NCI-H1105 treated with DMSO at 0.1 percent for 48 hours (cell line): Measurements from ENCODE around the gene STPG3.

Experiments used
- DNase-seq: peaks from one replicate; lab custom pipeline; 2025; lab: John Stamatoyannopoulos, UW

STPG3 gene

DNA sequence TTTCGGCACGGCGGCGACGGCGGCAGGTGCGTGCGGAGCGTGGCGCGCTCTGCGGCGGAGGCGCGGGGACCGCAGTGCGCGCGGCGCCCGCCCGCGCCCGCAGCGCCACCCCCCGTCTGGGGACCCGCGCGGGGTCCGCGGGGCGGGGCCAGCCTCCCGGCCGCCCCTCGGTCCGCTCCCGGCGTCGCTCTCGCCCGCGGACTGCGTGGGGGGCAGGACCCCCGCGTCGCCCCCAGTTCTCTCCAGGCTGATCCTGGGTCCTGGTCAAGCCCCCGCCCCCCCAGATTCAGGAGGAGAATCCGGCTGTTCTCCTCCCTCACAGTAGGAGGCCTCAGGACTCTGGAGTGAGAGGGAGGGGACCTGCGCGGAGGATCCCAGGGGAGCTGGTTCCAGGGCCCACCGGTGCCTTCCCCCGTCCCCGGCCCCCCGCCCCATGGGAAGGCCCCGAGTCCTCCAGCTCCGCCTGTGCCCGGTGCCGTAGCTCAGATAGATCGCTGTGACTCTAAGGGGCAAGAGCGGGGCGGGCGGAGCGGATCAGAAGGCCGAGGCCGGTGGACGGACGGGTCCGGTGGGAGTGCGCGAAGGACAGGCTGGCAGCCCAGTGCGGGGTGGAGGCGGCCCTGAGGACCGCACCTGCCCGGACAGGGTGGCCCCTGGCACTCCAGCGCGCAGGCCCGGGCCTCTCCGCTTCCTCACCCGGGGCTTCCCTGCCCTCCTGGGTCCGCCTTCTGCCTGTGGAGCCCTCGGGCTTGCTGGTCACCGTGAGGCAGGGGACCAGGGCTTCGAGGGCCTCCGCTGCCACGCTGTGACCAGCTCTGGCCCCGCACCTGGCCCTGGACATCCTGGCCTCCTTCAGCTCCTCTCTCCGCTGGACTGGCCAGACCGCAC, 28.7 kb upstream of the STPG3 start, which contains the start of gene RNF208:
TSS of gene RNF208 (minus strand) at position 51 of the 888 bp plus-strand sequence. CDS start 1,028 bp downstream, outside the sequence.
- DNase-seq = no peak

DNA sequence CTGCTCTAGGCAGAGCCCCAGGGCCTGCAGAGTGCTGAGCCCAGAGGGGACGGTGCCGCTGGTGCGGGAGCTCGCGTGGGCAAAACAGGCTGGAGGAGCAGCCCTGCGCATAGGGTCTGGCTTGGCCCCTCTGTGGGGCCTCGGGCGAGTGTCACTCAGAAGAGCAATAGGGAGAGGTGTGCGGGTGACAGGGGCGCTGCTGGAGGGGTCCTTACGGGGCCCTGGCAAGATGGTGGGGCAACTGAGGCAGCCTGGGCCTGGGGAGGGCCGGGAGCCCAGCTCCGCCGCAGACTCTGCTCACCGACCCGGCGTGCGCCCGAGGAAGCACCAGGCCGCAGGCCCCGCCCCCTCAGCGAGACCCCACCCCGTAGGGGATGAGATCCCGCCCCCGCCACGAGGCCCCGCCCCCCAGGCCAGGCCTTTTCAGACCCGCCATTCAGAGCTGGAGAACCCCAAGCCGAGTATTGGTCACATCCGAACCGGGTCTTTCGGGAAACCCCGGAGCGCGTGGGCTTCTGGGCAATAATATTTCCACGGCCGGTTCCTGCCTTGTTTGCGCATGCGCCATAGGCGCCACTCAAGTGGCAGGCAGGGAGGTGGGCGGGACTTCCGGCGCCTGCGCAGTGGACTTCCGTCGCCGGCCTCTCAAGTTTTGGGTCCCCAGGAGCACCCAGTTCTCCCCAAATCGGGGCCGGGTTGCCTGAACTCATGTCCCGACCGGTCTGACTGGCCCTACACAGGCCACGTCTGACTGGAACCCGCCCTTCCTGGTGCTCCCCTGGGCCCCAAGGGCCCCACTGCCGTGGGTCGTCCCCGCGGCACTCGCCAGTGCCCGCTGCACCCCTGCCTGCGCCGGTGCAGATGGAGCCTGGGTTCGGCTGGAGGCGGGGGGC, 27.8 kb upstream of the STPG3 start:
- peak; percentile 91 for DNase-seq

DNA sequence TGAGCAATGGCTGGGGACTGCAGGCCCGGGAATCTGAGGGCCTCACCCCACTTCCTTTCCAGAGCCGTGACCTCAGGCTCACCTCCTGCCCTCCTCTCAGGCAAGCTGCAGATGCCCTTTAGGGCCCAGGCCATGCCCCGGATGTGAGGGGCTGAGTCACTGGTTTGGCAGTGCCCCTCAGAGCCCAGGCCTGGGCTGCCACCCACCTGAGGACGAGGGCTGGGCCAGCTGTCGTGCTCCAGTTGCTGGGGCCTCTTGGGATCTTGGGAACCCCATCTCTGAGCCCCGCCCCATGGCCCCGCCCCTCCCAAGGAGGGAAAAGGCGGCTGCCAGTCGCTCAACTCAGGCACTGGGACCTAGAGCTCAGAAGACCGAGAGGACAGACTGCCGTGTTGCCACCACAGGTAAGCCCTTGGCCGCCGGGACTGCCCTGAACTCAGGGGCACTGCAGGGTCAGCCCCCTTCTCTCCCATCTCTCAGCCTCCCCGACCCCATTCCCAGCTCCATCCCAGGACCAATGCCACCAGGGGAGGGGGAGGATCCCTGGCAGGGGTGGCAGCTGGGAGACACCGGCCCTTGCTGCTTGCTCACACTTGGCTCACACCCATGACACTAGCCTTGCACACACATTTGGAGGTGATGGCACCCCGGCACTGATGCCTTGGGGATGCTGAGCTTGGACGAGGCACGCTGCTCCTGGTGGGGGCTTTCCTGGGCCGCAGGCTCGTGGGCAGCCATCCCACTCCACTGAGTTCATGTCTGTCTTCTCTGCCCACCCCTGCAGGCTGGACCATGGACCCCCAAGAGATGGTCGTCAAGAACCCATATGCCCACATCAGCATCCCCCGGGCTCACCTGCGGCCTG, 26.0 kb upstream of the STPG3 start, which contains the start of gene CYSRT1:
TSS of gene CYSRT1 (plus strand) at position 345 of the 865 bp plus-strand sequence. CDS start at position 793, 448 bp downstream.
- no peak for DNase-seq

DNA sequence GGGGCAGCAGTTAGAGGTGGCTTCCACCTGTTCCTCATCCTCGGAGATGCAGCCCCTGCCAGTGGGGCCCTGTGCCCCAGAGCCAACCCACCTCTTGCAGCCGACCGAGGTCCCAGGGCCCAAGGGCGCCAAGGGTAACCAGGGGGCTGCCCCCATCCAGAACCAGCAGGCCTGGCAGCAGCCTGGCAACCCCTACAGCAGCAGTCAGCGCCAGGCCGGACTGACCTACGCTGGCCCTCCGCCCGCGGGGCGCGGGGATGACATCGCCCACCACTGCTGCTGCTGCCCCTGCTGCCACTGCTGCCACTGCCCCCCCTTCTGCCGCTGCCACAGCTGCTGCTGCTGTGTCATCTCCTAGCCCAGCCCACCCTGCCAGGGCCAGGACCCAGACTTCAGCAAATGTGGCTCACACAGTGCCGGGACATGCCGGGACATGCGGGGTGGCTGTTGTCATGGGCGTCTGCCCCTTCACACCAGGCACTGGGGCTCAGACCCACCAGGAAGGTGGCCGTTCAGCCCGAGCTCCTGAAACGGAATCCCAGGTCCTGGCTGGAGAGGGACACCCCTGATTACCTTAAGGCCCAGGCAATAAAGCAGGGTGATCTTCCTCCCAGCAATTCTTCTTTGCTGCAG, 25.3 kb upstream of the STPG3 start:
- no peak for DNase-seq

DNA sequence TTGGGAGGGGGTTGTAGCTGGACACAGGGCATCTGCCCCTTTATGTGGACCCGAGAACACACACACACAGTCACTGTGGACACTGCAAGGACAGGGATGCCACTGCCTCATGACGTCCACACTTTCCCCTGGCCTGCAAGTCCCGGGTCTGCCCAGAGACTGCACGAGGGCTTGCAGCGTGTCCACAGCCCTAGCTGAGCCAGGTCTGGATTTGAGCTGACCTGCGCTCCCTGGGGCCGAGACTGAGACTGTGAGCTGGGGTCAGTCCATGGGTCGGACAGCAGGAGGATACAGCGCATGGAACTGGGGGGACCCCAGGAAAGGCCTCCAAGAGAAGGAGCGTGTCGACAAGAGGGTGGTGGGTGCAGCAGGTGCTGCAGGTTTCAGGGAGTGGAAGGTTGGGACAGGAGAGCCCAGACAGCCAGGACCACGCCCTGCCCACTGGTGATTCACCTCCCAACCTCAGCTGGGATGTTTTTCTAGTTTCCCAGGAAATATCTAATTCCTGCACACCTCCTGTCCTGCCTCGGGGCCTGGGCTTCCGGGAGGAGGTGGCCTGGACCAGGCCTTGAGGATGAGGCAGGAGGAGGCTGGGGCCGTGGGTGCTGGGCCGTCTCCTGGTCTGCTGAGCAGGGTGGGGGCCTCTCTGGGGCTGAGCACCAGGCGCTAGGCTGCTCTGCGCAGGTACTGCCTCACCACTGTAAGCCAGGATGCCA, 24.6 kb upstream of the STPG3 start:
- no peak for DNase-seq

DNA sequence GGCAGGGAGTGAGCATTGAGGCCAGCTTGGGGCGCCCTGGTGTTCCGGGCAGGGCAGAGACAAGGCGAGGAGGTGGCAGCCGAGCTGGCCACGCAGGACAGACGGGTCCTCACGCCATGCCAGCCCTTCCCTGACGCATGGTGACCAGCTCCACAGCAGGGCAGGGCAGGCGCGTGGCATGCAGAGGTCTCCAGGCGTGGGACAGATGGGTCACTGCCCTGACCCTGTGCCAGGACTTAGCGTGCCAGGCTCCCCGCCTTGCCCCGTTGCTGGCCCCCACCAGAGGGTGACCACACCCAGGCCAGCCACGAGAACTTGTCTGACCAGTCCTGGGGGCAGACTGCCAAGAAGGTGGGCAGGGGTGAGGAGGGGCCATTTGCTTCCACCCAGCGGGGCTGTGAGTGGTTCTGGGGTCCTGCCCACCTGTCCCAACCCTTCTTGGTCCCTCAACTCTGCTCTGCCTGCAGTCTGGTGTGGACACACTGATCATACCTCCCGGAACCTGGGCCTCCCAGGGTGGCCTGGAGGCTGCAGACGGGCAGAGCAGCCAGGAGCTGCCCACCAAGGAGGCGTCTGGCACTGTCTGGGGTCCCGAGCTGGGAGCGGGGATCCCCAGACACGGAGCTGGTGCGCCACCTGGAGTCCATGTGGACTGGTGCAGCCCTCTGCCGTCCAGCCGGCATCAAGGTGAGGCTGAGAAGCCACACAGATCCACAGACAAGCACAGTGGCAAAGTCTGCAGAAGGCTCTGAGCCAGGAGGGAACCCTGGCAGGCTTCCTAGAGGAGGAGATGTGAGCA, 23.8 kb upstream of the STPG3 start, which contains the start of gene RNF224:
TSS of gene RNF224 (plus strand) at position 449 of the 799 bp plus-strand sequence. CDS start 834 bp downstream, outside the sequence.
- peak; percentile 54 for DNase-seq

DNA sequence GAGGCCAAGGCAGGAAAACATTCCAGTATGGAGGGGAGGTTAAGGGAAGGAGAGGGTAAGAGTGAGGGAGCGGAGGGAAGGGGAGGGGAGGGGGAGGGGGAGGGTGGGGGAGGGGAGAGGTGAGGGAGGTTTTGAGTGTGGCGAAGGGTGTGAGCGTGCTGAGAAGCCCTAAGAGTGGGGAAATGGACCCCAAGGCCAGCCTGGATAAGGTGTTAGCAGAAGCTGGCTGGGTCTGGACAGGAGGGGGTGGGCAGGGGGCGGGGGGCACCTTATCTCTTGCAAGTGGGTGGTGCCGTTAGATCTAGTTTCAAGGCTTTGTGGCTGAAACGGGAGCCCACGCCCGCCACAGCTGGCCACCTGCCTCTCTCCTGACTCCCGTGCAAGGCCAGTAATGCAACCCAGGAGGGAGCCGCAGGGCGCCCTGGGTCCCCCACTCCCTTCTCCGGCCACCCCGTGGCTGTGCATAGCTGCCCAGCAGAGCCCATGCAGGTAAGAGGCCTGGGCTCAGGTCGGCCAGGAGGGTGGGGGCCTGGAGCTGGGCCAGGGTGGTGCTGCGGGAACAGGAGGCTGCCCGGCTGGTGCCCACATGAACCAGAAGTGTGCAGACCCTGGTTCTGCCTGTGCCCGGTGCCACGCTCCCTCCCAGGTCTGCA, 23.1 kb upstream of the STPG3 start:
- no peak for DNase-seq

DNA sequence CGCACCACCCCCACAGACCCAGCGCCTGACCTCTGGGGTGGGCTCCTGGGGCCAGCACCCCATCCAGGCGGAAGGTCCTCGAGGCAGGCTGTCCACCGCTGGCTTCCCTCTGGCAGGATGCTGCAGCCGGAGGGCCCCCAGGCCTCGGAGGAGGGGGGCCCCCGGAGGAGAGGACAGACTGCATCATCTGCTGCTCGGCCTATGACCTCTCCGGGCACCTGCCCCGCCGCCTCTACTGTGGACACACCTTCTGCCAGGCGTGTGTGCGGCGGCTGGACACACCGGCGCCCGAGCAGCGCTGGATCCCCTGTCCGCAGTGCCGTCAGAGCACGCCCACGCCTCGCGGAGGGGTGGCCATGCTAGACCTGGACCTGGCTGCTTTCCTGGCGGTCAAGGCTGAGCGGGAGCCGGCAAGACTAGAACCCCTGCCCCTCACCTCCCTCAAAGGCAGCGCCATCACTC, 22.5 kb upstream of the STPG3 start:
- DNase-seq = no peak

DNA sequence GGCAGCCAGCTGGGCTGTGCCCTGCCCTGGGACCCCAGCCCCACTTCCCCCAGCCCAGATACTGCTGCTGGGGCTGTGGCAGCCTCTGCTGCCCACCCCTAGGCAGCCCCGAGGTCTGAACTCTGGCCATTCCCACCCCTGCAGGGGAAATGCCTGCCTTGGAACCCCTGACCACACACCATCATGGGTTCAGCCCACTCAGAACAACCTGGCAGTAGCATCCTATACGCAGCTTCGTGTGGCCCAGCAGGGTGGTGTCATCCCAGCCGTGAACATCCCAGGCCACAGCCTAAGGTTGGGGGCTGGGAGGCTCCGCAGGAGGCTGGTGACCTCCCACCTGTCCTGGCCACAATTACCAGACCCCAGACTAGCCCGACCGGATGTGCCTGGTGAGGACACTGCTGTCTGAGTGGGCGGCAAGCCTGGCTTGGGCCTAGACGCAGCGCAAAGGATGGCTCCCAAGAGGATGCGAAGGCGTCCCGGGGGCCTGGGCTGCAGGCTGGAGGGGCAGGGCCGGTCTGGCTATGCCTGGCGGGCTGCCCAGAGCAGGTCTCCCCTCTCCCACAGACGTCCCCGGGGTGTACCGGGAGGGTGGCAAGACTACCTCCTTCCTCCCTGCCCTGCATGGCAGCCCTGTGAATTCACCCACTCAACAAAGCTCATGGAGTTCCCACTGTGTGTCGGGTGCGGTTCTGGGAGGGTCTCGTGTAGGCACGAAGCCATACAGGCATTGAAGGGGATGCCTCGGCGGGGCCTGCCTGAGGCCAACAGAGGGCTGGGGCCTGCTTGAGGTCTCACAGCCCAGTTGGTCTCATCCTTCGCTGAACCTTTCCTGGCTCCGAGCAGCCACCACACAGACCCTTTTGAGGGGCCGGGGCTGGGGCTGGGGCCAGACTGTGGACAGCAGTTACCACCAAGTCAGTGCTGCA, 21.9 kb upstream of the STPG3 start:
- no peak for DNase-seq

DNA sequence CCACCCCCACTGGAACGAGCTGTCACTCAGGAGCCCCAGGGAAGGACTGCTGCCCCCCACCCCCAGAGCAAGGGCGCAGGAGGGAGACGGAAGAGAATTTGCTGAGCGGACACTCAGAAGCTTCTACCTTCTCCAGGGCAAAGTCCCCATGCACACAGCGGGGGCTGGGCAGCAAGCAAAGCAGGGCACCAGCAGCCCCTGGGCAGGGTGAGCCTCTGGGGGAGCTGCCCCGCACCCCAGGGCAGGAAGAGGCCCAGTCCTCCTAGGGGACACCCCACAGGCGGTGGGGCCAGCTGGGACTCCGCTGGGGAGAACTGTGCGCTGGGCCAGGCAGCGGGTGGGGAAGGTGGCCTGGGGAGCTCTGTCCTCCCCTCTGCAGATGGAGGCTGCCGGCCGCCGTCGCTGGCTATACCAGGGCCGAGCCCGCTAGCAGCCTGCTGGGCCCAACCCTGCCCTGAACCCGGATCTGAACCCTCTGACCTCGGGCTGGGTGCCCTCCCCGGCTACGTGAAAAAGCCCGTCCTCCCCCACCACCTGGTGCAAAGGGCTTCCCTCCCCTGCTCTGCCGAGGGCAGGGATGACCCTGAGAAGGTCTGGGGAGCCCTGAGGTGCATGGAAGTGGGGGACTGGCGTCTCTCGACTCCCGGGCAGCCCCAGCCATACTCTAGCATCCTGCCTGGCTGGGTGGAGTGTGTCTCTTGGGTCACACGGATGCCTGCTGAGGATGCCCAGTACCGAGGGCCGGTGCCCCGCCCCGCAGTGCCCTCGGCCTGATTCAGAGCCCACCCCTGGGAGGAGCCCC, 21.0 kb upstream of the STPG3 start:
- no peak for DNase-seq

DNA sequence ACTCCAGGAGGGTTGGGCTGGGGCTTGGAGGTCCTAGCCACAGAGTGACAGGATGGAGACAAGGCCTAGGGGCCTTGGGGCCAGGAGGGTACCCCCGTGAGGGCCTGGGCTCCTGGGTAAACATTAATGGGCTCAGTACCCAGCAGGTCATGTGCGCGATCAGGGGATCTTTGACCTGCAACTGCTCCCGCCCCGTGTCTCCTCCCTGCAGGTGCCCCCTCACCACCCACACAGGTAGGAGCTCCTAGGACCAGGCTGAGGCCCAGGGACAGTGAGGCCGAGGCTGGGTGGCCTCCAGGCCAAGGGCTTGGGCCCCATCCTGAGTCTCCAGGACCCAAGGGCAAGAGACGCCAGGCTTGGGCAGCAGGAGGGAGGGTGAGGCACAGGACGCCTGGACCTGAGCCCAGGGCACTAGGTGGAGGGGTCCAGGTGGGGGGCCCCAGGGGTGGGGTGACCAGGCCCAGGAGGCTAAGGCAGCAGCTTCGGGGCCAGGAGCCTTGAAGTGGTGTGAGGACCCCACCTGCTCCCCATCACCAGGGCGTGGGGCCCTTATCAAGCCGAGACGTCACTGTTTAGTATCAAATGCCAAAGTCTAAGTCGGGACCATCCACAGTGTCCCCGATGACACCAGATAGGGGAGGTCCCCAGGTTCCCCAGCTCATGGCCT, 20.2 kb upstream of the STPG3 start, which contains the start of gene SLC34A3:
TSS of gene SLC34A3 (plus strand) at position 197 of the 667 bp plus-strand sequence. CDS start 802 bp downstream, outside the sequence.
- DNase-seq = no peak

DNA sequence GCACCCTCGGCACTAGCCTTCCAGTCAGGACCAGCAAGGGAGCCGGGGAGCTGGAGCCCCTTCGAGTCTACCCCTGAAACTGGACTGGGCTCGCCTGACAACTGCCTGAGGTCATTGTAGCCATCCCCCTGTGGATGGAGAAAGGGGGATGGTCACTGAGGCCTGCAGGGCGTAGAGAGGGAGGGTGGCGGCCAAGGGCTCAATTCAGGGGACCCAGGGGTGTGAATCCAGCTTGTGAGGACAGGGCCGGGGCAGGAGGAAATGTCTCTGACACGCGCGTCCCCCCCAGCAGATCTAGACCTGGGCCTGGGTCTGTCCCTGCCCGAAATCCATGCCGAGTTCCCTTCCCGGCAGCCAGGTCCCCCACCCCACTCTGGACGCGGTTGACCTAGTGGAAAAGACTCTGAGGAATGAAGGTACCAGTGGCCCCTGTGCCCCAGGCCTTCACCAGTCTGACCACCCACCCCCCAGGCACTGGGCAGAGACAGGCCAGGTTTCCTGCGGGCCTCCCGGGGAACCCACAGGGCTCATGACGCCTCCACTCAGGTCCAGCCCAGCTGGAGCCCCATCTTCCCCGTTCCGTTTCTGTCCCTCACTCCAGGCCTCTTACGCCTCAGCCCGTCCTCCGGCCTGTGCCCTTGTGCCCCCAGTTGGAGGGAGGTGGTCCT, 19.6 kb upstream of the STPG3 start:
- no peak for DNase-seq

DNA sequence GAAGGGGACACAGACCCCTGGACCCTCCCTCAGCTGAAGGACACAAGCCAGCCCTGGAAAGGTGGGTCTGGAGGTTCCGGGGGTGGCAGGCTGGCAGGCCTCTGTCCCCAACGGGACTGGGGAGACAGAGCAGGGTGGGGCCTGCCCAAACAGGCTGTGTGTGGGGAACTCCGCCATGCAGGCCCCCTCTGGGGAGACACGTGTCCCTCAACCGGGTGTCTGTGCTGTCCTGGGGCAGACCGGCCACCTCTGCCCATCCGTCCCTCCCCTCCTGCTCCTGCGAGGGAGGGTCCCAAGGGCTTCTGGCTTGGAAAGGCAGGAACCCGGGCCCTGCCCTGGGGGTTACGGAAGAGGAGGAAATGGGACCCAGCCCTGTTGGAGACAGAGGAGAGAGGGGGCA, 19.0 kb upstream of the STPG3 start:
- DNase-seq = no peak

DNA sequence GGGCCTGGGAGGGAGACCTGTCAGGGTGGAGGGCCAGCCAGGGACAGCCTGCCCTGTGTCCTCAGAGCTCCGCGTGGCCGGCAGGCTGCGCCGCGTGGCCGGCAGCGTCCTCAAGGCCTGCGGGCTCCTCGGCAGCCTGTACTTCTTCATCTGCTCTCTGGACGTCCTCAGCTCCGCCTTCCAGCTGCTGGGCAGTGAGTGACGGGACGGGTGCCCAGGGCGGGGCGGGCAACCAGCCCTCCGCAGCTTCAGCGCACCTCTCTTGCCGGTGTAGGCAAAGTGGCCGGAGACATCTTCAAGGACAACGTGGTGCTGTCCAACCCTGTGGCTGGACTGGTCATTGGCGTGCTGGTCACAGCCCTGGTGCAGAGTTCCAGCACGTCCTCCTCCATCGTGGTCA, 18.6 kb upstream of the STPG3 start:
- DNase-seq = no peak

DNA sequence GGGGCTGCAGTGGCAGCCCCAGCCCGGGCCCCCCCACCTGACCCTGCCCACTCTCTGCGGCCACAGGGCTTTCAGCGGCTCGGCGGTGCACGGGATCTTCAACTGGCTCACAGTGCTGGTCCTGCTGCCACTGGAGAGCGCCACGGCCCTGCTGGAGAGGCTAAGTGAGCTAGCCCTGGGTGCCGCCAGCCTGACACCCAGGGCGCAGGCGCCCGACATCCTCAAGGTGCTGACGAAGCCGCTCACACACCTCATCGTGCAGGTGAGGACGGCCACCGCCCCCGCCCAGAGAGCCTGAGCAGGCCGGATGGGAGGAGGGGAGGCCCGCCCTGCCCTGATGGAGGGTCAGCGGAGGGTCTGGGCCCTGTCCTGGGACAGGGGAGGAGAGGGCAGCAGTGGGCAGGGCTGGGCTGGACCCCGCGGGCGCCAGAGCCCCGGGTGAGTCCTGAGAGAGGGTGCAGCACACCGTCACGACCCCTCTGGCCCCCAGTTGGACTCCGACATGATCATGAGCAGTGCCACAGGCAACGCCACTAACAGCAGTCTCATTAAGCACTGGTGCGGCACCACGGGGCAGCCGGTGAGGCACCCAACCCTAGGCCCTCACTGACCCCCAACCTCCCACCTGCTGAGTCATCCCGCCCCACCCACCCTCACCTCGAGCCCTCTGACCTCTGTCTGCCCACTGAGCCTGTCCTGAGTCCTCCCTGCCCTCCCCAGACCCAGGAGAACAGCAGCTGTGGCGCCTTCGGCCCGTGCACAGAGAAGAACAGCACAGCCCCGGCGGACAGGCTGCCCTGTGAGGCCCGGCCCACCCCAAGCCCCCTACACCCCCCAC, 17.7 kb upstream of the STPG3 start:
- no peak for DNase-seq
